ENCODE data around the gene KIF17.
A peak's percentile ranks its signal among the peaks of the same experiment; 100 is the strongest.

KIF17 gene

DNA sequence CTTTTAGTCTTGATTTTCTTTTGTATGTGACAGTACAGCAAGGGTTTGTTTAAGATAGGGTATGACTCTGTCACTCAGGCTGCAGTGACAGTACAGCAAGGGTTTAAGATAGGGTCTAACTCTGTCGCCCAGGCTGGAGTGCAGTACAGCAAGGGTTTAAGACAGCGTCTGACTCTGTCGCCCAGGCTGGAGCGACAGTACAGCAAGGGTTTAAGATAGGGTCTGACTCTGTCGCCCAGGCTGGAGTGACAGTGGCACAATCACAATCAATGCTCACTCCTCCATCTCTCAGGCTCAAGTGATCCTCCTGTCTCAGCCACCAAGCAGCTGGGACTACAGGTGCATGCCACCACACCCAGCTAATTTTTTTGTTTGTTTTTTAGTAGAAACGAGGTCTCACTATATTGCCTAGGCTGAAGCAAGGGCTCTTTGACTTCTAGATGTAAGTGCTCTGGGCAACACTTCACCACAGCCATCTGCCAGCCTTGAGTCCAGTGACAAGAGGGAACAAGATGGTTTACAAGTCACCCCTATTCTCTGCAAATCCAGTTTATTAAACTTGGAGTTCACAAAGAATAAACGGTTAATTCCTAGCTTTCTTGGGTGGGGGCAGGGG lies 15.7 kb upstream of the KIF17 start:
- H3K27ac ChIP-seq (ENCODE audit: low read depth, low read length): no peak overlapping the region
- peaks cover 26 to 33% (median 31%) of the 10 kb centered on the region in 5 donors for H3K27me3 ChIP-seq (ENCODE audit: control insufficient read depth in 5 of 5, insufficient read depth in 4 of 5, low read length in 5 of 5)
- peak overlapping the region in 2 of 5 donors; percentile 39 to 41 for H3K9ac ChIP-seq (ENCODE audit: low read length in 5 of 5)
- H3K9me3 ChIP-seq (ENCODE audit: control insufficient read depth in 5 of 5, low read length in 5 of 5): no peaks in the 10 kb centered on the region
- H3K4me3 ChIP-seq (ENCODE audit: low read depth in 1 of 5, low read length in 5 of 5): peak overlapping the region; percentile 38 to 80 (median 65)
- peaks cover 2 to 24% (median 21%) of the 10 kb centered on the region in 5 donors for H3K4me1 ChIP-seq (ENCODE audit: control insufficient read depth in 5 of 5, insufficient read depth in 5 of 5, low read length in 5 of 5)
- peaks cover 4 to 21% (median 13%) of the 10 kb centered on the region in 5 donors for H3K36me3 ChIP-seq (ENCODE audit: control insufficient read depth in 5 of 5, insufficient read depth in 5 of 5, low read length in 5 of 5)

DNA sequence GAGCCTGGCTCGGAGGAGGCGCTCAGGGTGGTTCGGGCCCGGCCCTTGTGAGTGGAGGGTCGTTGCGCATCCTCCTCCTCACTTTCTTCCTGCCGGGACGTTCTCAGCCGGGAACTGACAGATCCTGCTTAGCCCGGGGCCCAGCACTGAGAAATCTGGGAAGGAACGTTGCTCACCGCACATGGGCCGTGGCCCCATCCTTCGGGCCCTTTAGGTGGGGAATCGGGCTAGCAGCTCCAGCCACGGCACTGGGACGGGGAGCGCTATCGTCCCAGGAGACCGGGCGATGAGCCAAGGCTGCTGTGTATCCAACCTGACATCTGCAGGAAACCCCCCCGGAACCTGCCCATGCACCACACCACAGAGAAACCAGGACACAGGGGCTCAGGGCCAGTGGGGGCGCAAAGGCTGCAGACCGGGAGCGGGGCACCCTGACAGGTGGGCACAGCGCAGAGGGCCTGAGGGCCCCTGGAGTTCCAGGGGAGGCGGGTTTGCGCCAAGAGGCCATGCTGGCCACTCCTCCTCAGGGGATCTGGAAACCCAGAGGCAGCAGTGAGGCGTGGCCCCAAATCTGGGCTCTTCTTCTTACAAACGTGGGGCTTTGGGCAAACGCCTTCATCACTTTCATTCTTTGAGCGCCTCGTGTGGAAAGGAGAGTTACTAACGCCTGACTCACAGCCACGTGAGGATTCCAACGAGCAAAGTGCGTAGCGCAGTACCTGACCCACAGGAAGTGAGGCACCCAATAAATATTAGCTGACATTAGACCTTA lies 15.0 kb upstream of the KIF17 start, which contains the start of gene SH2D5:
SH2D5 (minus strand) TSS at position 116 of the 772 bp plus-strand sequence. CDS start 4,659 bp downstream, outside the sequence.
- Histone ChIP-seq H3K27ac (ENCODE audit: low read depth, low read length) (no peak within 1 kb of the TSS), H3K36me3 (ENCODE audit: control insufficient read depth in 5 of 5, insufficient read depth in 5 of 5, low read length in 5 of 5) (peaks cover 3 to 14% (median 8%) of the 10 kb centered on the region in 5 donors), H3K4me3 (ENCODE audit: low read depth in 1 of 5, low read length in 5 of 5) (peak within 1 kb of the TSS; percentile 57 to 80 (median 68)), H3K9me3 (ENCODE audit: control insufficient read depth in 5 of 5, low read length in 5 of 5) (no peaks in the 10 kb centered on the region), H3K27me3 (ENCODE audit: control insufficient read depth in 5 of 5, insufficient read depth in 4 of 5, low read length in 5 of 5) (peaks cover 29 to 38% (median 35%) of the 10 kb centered on the region in 5 donors), H3K9ac (ENCODE audit: low read length in 5 of 5) (peak within 1 kb of the TSS in 4 of 5 donors; percentile 39 to 70 (median 40)), H3K4me1 (ENCODE audit: control insufficient read depth in 5 of 5, insufficient read depth in 5 of 5, low read length in 5 of 5) (peaks cover 2 to 24% (median 21%) of the 10 kb centered on the region in 5 donors)

DNA sequence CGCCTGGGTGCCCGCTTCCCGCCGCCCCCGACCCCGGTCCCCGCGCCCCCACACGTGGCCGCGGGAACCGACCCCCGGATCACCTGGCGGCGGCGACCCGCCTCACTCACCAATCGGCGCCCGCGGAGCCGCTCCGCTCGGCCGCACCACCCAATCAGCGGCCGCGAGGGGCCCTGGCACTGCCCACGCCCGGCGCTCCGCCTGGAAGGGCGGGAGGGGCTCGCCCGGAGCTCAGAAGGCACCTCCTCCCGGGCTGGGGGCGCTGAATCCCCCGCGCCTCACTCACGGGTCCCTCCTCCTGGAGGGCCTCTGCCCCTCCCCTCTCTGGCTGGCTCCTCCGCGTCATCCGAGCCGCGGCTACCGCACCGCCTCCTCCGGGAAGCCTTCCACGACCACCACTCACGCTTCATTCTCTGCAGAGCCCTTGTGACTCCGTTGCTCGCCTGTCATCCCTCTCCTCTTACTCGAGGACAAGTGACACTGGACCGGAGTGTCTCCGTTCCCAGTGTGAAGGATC lies 14.3 kb upstream of the KIF17 start:
- Histone ChIP-seq H3K9ac (ENCODE audit: low read length in 5 of 5) (peak overlapping the region in 4 of 5 donors; percentile 39 to 70 (median 40)), H3K27me3 (ENCODE audit: control insufficient read depth in 5 of 5, insufficient read depth in 4 of 5, low read length in 5 of 5) (peaks cover 29 to 39% (median 35%) of the 10 kb centered on the region in 5 donors), H3K9me3 (ENCODE audit: control insufficient read depth in 5 of 5, low read length in 5 of 5) (no peaks in the 10 kb centered on the region), H3K36me3 (ENCODE audit: control insufficient read depth in 5 of 5, insufficient read depth in 5 of 5, low read length in 5 of 5) (peaks cover 0 to 8% (median 3%) of the 10 kb centered on the region in 5 donors), H3K4me1 (ENCODE audit: control insufficient read depth in 5 of 5, insufficient read depth in 5 of 5, low read length in 5 of 5) (peaks cover 2 to 24% (median 21%) of the 10 kb centered on the region in 5 donors), H3K27ac (ENCODE audit: low read depth, low read length) (no peak overlapping the region), H3K4me3 (ENCODE audit: low read depth in 1 of 5, low read length in 5 of 5) (peak overlapping the region; percentile 57 to 80 (median 68))

DNA sequence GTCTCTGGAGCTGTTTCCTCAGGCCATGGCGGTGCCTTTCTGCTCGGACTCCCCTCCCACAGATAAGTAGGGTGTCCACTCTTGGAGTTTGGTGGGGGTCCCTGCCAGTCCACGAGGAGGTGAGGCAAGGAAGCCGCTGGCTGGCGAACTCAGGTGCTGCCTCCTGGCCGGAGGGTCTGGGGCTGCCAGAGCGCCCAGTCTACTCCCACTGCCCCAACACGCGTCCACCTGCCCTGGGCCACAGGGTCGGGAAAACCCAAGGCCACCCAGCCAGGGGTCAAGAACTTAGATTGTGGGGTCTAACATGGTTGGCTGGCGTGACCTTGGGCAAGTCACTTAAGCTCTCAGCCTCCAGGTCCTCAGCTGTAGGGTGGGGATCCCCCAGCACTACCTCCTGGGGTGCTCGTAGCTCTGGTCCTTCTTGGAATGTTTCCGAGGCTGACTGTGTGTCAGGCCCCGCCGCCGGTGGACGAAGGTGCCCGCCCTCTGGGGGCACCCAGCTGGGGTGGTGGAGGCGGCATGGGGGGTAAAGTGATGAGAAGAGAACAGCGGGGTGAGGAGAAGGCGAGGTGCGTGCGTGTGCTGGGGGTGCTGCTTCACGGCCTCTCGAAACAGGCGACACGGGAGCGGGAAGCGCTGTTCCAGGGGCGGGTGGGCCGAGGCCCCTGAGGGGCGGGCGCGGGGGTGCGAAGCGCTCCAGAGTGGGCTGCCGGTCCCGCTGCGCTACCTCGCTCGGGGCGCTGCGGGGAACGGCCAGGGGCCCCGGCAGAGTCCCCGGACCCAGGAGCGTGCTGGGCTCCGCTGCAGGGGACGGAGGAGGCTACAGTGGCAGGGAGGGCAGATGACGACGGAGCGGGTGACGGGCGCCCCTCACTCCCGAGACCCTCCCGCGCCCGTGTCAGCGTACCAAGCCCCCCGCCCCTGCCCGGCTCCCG lies 13.5 kb upstream of the KIF17 start:
- Histone ChIP-seq H3K27ac (ENCODE audit: low read depth, low read length) (no peak overlapping the region), H3K9me3 (ENCODE audit: control insufficient read depth in 5 of 5, low read length in 5 of 5) (no peaks in the 10 kb centered on the region), H3K9ac (ENCODE audit: low read length in 5 of 5) (no peak overlapping the region), H3K36me3 (ENCODE audit: control insufficient read depth in 5 of 5, insufficient read depth in 5 of 5, low read length in 5 of 5) (peaks cover 0 to 4% (median 0%) of the 10 kb centered on the region in 5 donors), H3K4me1 (ENCODE audit: control insufficient read depth in 5 of 5, insufficient read depth in 5 of 5, low read length in 5 of 5) (peaks cover 2 to 24% (median 21%) of the 10 kb centered on the region in 5 donors), H3K4me3 (ENCODE audit: low read depth in 1 of 5, low read length in 5 of 5) (peak overlapping the region in 3 of 5 donors; percentile 47 to 80 (median 70)), H3K27me3 (ENCODE audit: control insufficient read depth in 5 of 5, insufficient read depth in 4 of 5, low read length in 5 of 5) (peaks cover 29 to 39% (median 35%) of the 10 kb centered on the region in 5 donors)

DNA sequence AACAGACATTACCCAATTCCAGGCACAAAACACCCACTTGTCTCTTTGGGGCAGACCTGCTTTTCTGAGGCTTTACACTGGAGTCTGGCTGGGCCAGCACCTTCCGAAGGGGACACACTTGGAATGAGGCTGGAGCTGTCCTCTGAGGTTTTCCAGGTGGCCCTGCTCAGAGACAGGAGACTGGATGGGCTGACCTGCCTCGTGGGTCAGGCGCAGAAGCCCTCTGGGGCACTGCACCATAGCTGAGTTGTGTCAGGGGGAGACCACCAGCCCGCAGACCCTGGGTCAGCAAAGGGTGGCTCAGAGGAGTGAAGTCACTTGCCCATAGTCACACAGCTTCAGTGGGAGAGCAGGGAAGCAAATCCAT lies 12.9 kb upstream of the KIF17 start:
- peaks cover 29 to 39% (median 35%) of the 10 kb centered on the region in 5 donors for H3K27me3 ChIP-seq (ENCODE audit: control insufficient read depth in 5 of 5, insufficient read depth in 4 of 5, low read length in 5 of 5)
- H3K4me3 ChIP-seq (ENCODE audit: low read depth in 1 of 5, low read length in 5 of 5): no peak overlapping the region
- H3K36me3 ChIP-seq (ENCODE audit: control insufficient read depth in 5 of 5, insufficient read depth in 5 of 5, low read length in 5 of 5): peaks cover 0 to 4% (median 0%) of the 10 kb centered on the region in 5 donors
- H3K9ac ChIP-seq (ENCODE audit: low read length in 5 of 5): no peak overlapping the region
- no peak overlapping the region for H3K27ac ChIP-seq (ENCODE audit: low read depth, low read length)
- no peaks in the 10 kb centered on the region for H3K9me3 ChIP-seq (ENCODE audit: control insufficient read depth in 5 of 5, low read length in 5 of 5)
- H3K4me1 ChIP-seq (ENCODE audit: control insufficient read depth in 5 of 5, insufficient read depth in 5 of 5, low read length in 5 of 5): peaks cover 2 to 24% (median 21%) of the 10 kb centered on the region in 5 donors

DNA sequence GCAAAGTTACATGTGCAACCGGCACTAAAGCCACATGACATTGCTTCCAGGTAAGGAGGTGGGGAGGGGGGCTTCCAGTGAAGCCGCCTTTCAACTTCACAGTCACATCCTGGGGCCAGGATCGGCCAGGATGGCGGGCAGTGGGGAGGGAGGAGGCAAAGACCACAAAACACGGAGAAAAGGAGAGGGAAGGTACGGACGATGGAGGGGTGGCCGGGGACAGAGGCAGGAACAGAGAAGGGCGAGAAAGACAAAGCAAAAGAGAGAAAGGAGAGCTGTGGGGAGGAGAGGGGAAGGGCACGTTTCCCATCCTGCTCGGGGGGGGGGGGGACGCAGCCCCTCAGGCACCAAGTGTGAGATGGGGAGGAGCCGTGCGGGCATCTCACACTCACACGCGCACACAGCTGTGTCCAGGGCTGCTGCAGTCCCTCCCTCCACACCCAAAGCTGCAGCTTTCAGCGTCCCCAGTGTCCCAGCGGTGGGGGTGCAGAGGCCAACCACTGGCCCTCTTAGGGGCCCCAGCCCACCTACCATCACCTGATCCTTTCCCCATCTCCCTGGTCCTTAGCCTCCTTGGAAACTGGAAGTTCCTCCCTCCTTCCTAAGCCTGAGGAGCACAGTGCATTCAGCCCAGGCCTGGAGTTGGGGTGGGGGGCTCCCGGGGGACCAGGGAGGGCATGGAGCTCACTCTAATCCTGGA lies 12.3 kb upstream of the KIF17 start:
- no peak overlapping the region for H3K27ac ChIP-seq (ENCODE audit: low read depth, low read length)
- no peaks in the 10 kb centered on the region for H3K9me3 ChIP-seq (ENCODE audit: control insufficient read depth in 5 of 5, low read length in 5 of 5)
- peaks cover 29 to 39% (median 35%) of the 10 kb centered on the region in 5 donors for H3K27me3 ChIP-seq (ENCODE audit: control insufficient read depth in 5 of 5, insufficient read depth in 4 of 5, low read length in 5 of 5)
- no peaks in the 10 kb centered on the region for H3K36me3 ChIP-seq (ENCODE audit: control insufficient read depth in 5 of 5, insufficient read depth in 5 of 5, low read length in 5 of 5)
- H3K4me1 ChIP-seq (ENCODE audit: control insufficient read depth in 5 of 5, insufficient read depth in 5 of 5, low read length in 5 of 5): peaks cover 2 to 24% (median 21%) of the 10 kb centered on the region in 5 donors
- H3K4me3 ChIP-seq (ENCODE audit: low read depth in 1 of 5, low read length in 5 of 5): no peak overlapping the region
- no peak overlapping the region for H3K9ac ChIP-seq (ENCODE audit: low read length in 5 of 5)

DNA sequence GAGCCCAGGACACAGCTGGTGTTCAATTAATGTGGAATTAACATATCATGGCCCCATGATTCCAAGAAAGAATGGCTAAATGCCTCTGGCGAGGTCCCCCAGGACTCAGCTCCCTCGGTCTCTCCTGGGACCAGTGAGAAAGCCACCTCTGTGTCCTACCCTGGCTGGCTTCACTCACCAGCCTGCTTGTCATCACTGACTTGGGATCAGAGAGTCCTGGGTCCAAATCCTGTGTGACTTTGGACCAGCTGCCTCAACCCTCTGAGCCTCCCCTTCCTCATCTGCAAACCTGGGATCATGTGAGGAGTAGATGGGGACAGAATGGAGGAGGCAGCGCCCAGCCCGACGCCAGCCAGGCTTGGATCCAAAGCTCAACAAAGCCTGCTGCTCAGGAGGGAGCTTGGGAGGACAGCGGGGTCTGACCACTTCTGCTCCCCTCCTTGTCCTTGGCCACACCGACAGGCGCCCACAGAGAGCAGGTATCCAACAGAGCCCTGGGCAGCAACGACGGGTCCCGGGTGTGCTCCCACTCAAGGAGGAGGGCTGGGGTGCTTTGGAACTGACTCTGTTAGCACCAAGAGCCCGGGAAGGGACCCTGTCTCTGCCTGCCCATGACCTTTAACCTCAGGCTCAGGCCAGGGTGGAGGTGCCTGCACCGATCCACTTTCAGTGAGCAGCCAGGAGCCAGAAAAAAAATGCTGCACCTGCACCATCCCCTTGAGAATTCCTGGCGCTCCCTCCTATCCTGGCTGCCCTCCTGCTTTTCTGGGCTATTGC lies 11.5 kb upstream of the KIF17 start:
- Histone ChIP-seq H3K9me3 (ENCODE audit: control insufficient read depth in 5 of 5, low read length in 5 of 5) (no peaks in the 10 kb centered on the region), H3K27ac (ENCODE audit: low read depth, low read length) (no peak overlapping the region), H3K36me3 (ENCODE audit: control insufficient read depth in 5 of 5, insufficient read depth in 5 of 5, low read length in 5 of 5) (no peaks in the 10 kb centered on the region), H3K4me3 (ENCODE audit: low read depth in 1 of 5, low read length in 5 of 5) (no peak overlapping the region), H3K4me1 (ENCODE audit: control insufficient read depth in 5 of 5, insufficient read depth in 5 of 5, low read length in 5 of 5) (peaks cover 2 to 24% (median 21%) of the 10 kb centered on the region in 5 donors), H3K9ac (ENCODE audit: low read length in 5 of 5) (no peak overlapping the region), H3K27me3 (ENCODE audit: control insufficient read depth in 5 of 5, insufficient read depth in 4 of 5, low read length in 5 of 5) (peaks cover 29 to 39% (median 35%) of the 10 kb centered on the region in 5 donors)

DNA sequence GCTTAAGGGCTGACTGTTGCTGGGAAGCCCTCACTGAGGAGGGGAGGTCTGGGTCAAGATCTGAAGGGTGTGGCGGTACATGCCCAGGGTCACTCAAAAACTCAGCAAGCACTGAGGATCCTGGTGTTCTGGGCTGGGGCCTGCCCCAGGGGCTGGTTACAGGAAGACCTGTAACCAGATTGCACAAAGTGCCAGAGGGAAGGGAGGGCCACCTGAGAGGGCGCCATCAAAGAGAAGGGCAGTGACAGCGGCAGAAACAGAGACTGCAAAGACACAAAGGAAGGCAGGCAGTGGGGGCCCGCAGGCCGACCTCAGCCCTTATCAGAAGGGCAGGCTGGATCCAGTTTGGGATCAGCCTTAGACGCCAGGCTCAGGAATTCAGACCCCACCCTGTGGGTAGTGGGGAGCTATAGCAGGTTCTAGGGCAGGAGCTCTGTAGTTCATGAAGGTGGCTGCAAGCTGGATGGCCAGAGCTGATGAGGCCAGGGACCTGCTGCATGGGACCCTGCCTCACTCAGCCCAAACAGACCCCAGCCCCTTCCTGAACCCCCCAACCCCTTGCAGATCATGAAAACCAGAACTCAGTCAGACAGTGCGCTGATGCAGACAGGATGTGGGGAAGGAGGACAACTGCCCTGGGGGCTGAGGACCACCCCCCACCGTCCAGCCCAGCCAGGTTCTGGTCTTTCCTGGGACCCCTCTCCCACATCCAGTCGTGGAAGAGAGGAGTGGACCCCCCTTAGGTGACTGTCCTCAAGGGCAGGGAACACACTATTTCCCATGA lies 10.8 kb upstream of the KIF17 start:
- H3K9me3 ChIP-seq (ENCODE audit: control insufficient read depth in 5 of 5, low read length in 5 of 5): no peaks in the 10 kb centered on the region
- no peak overlapping the region for H3K9ac ChIP-seq (ENCODE audit: low read length in 5 of 5)
- H3K4me3 ChIP-seq (ENCODE audit: low read depth in 1 of 5, low read length in 5 of 5): no peak overlapping the region
- H3K4me1 ChIP-seq (ENCODE audit: control insufficient read depth in 5 of 5, insufficient read depth in 5 of 5, low read length in 5 of 5): peaks cover 2 to 24% (median 21%) of the 10 kb centered on the region in 5 donors
- no peak overlapping the region for H3K27ac ChIP-seq (ENCODE audit: low read depth, low read length)
- no peaks in the 10 kb centered on the region for H3K36me3 ChIP-seq (ENCODE audit: control insufficient read depth in 5 of 5, insufficient read depth in 5 of 5, low read length in 5 of 5)
- peaks cover 29 to 39% (median 35%) of the 10 kb centered on the region in 5 donors for H3K27me3 ChIP-seq (ENCODE audit: control insufficient read depth in 5 of 5, insufficient read depth in 4 of 5, low read length in 5 of 5)

Data from subcutaneous abdominal adipose tissue (tissue), 5 donors.